Placental epithelial cell (primary cell): Measurements from ENCODE around the gene RASSF9. TPM values are rescaled to one million over a fixed set of nuclear protein-coding genes. Genes with fewer than 3 reads are reported as not detected.

Experiments used
- total RNA-seq: library from RNA; depleted of rRNA; stranded (reverse); fragments of >200 nt; gene quantifications from 2 replicates; pipeline ENCODE4 v1.2.3, GENCODE V29; 2012

RASSF9 gene
- total RNA-seq, result under 0.01 and 0.76 TPM in 2 replicates

DNA sequence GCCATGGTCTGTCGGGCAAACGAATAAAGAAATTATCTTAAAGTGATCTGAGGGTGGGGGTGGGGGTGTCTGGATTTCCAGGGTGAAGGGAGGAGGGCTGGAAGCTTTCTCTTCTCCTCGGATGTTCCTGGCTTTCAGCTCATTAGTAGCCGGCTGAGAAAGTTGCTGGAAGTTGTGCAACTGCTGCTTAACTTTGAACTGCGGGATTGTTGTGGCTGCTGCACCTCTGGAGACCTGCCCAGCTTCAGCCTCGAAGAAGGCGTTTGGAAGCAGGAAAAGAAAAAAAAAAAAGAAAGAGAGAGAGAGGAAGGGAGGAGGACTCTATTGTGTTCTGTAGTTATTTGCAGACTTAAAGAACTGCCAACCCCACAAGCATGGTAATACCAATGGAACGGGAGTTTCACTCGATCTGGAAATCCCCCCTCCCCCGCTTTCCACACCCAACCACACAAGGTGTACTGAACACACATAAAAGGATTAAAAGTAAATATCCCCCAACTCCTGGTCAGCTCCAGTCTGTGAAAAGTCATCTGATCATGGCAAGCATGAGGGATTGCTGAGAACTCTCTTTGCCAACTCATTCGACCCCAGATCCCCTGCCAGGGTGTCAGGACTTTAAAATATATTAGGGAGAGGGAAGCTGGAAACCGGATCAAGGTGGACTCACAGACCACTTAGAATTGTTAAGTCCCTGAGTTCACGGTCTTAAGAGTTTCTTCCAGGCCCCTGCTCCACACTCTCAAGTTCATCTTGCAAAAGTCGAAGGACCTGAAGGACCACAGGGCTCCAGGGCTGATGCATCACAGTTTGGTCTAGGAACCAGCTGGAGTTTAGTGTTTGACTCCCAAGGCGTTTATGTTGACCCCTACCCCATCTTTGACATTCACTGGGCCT is at the start of gene RASSF9:
RASSF9 (minus strand) TSS at position 213 of the 894 bp plus-strand sequence; CDS start at position 5, 208 bp downstream.

DNA sequence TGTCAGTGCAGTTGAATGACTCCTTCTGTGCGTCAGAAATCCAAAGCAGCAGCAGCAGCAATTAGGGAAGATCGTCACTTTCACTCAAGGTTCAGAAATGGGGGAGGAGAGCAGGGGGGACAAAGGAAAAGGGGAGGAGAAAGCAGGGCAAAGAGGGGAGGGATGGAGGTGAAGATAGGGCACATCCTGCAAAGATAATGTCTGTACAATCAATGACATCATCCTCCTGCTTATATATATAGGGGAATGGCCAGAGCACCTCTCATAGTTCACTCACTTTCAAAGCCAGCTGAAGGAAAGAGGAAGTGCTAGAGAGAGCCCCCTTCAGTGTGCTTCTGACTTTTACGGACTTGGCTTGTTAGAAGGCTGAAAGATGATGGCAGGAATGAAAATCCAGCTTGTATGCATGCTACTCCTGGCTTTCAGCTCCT is 37.8 kb upstream of the RASSF9 start, which contains the start of gene NTS:
NTS (plus strand) TSS at position 265 of the 431 bp plus-strand sequence; CDS start at position 374, 109 bp downstream.

Other genes with a start within 250 kb of the RASSF9 start
- not detected in 2 replicates for gene NTS, start 37.9 kb upstream of the RASSF9 start, total RNA-seq